GM18499 (cell line): ENCODE measurements around the gene PHACTR2.
"Not testable (repeated sequence)": the region's sequence is repeated elsewhere in the genome, so short reads cannot be mapped to it uniquely, and the experiment has no call there.

Experiments used
- ATAC-seq: cut with Tn5 transposase; IDR thresholded peaks from one replicate; pipeline ENCODE4 v1.9.1; 2021; ENCODE audit warnings: moderate number of reproducible peaks; ENCODE audit not compliant: insufficient read depth, unreplicated experiment

Gene PHACTR2

DNA sequence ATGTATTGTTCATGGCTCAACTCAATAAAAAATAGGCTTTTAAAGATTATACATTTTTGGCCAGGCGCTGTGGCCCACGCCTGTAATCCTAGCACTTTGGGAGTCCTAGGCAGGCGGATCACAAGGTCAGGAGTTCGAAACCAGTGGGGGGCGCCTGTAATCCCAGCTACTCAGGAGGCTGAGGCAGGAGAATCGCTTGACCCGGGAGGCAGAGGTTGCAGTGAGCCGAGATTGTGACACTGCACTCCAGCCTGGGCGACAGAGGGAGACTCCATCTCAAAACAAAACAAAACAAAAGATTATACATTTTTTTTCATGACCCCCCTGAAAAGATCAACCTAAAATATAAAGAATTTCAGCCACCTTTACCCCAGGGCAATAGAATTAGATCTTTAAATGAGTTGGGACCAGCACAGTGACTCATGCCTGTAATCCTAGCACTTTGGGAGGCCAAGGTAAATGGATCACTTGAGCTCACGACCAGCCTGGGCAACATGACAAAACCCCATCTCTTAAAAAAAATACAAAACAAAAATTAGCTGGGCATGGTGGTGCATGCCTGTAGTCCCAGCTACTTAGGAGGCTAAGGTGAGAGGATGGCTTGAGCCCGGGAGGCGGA is 60.4 kb downstream of the PHACTR2 start:
- not testable (repeated sequence) for ATAC-seq

DNA sequence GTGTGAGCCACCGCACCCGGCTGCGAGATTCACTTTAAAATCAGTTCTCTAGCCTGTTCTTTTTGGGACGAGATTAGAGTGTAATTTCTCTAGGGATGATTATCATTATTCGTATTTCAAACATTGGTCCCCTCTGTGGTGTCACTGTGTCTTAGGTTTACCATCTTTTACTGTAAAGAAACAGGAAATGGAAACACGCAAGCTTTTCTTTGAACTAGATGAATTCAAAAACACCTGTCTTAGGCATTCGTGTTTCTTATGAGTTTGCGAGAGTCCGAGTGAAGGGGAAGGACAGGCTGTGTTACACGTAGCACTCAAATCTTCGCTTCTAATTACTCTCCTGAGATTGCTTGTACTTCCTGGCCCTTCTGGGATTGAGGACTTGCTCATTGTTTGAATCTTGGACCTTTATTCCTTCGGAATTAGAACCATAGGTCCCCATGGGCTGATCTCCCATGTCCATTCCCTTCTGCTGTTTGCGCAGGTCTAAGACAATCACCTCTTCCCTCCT is 61.6 kb downstream of the PHACTR2 start:
- no peak for ATAC-seq

DNA sequence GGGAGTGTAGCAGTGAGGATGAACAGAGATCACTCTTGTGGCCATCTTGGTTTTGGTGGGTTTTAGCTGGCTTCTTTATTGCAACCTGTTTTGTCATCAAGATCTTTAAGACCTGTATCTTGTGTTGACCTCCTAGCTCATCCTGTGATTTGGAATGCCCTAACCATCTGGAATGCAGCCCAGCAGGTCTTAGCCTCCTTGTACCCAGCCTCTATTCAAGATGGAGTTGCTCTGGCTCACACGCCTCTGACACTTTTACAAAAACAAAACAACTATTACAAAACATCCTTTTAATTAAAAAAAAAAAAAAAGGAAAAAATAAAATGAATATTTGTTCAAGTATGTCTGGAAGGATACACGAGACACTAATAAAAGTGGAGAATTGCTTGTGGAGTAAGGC is 62.4 kb downstream of the PHACTR2 start:
- ATAC-seq, result no peak

DNA sequence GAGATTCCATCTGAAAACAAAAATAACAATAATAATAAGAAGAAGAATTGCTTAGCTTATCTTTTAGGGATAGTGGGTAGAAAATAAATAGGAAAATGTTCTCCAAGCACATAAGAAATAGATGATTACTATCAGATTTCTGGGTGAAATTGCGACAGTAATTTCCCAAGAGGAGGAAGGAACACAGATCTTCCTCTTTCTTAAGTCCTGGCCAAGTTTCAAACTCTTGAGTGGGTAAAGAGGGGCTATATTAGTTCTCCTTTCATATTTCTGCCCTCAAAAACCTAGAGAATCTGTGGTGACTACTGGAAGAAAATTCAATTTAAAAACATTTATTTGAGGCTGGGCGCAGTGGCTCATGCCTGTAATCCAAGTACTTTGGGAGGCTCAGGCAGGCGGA is 63.7 kb downstream of the PHACTR2 start:
- ATAC-seq, result no peak

DNA sequence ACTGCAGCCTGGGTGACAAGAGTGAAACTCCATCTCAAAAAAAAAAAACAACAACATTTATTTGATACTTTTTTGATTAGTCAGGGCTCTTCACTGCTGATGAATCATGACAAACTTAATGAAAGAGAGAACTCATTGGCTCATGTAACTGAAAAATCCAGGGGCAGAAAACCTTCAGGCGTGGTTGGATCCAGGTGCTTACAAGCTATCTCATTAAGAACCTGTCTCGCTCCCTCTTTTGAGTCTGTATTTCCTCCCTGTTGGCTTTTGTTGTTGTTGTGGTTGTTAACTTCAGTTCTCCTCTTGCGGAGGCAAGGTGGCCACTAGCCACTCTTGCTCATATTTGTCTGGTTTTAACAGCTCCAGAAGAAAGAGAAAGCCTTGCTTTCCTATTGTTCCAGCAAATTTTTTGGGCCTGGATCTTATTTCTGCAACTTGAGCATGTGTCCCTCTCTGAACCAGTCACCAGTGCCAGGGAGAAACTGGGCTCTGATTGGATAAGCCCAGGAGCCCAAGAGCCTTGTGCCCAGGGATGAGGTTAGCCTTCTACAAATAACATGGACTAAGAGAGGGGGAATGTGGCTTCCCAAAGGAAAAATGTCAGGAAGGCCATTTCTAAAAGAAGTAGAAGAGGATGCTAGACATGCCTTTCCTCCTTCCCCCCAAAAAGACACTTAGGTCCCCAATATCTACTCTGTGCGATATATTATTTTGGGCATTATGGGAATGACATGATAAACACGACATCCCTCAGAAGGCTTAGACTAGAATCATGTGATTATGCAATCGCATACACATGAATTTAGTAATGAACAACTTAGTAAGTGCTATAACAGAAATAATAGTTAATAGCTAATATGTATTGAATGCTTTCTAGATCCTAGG is 64.5 kb downstream of the PHACTR2 start:
- ATAC-seq, result no peak

DNA sequence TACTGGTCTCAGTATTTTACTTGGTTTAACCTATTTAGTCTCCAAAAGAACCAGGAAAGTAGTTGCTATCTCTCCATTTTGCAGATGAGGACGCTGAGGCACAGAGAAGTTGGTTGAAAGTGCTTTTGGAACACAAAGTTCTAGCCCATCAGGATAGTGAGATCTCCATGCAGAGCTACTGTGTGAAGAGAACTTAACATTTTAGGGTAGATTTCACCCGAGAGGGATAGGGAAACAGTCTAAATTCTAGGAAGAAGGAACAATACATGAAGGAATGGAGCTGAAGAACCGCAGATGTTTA is 65.1 kb downstream of the PHACTR2 start:
- no peak for ATAC-seq

DNA sequence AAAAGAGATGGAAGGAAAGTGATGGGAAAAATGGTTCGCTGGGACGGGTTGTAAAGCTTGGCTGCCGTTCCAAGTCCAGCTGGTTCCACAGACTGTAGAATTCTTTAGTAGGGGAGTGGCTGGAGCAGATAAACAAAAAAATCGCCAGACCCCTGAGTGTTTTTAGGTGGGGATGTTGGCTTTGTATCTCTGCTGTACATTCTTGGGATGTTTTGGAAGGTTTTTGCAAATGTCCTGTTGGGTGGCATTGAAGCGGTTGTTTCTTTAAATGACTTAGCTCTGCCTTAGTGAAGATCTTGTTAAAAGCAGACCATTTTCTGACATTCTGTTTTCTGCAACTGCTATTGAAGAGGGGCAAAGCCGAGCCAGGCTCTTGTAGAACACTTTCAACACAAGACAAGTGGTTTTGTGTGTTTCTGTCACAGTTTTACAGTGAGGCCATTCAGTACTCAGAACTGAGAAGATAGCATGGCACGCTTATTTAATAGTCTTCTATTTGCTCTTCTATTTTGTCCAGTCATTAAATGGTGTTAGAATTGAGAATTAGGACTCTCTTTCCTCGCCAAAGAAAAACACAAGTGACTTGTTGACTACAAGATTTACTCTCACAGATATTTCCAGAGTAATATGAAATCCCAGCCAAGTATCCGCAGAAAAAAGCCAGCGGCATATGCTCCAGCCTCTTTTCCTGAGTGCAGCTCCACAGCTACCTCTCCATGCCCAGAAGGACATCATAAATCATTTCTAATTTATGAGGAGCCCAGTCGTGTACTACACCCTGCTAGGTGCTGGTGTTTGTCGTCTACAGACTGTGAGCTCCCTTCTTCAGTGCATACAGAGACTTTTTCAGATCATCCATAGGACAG is 65.8 kb downstream of the PHACTR2 start:
- no peak for ATAC-seq

DNA sequence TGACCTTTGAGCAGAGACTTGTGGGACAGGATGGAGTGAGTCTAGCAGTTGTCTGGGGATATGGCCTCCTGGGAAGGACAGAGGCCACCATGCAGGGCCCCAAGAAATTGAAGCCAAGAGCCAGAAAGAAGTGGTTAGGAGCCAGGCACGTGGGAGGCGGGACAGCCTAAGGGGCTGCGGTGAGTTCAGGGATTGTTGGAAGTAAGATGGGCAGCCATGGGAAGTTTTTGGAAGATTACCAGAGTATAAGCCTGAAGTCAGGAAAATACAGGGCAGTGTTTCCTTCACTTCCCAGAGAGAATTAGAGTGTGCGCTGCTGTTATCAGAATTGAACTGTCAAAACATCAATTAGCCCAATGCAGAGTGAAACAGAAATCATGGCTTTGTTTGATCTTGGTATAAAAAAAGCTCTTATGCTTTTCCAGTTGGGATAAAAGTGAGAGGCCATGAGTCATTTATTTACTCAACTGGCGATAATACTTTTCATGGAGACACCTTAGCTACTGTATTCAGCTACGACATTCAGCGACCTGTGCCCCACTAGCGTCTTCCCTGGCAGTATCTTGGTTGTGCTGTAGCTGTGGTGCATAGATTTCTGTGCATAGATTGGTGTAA is 66.9 kb downstream of the PHACTR2 start:
- ATAC-seq, result no peak

DNA sequence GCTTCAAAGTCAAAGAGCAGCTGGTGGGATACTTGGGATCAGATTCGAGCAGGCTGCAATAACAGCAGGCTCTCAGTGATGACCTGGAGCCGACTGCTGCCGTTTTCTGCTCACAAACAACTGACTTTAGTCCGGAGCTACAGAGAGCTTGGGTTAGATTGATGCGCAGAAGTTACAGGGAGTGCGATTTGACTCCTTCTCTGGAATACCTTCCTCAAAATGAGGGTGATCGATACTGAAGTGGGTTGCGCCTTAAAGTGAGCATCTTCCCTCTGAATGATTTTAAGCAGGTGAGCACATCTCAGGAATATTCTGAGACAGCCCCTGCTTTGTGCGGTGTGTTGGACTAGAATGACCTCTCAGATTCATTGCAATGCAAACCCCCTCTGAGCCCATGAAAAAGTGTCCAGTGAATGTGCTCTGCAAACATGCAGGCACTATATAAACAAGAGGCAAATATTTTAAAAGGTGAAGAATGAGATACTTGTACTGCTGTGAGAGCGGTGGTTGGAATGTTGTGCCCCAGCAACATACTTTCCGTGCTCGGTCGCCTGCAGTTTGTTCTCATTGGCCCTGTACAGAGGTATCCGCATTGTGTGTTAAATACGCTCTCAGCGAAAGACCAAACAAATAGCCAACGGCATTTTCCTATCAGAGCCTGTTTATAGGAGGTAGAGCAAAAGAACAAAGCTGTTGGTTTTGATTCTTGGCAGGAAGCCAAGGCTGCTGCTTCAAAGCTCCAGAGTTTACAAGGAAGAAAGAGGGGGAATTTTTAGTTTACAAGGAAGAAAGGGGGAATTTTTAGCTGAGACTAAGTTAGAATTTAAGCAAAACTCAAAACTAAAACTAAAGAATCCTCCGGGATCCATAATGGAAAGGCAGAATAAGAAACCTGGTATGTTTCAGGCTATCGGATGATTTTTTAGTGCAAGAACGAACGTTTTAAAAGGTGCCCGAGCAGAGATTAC is 67.7 kb downstream of the PHACTR2 start:
- ATAC-seq, result no peak

DNA sequence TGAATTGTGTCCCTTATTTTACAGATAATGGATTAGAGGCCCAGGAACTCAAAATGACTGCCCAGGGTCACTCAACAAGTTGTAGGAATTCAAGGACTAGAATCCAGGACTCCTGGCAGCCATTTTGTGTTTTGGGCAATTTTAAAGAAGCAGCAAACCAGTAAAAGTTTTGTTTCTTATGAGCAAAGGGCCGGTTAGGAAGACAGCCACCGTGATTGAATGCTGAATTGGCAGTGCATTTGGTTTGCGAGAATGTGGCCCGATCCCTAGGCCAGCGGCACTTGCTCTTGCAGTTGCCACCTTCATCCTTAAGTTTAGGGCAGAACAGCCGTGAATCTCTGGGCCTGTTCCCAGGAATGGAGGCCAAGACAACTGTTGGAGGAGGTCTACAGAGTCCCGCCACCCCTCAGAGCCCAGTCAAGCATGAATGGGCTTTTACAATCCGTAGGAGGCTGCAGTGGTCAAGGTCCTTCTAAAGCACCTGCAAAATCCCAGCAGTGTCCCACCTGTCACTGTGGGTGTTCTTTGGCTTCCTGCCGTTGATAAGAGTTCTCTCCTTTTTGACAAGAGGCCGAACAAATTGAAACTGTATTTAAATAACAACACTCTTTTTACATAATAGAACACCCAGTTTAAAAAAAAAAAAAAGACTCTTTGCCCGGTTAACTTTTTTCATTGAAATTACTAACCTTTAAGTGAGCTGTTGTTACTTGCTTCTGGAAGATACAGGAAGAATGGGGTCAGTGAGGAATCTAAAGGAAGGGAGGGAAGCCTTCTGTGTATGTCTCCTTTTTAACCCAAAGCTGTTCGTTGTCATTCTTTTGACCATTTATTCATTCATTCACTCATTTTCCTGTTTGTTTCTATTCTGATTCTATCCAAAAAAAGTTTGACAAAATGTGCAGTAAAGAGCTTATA is 68.7 kb downstream of the PHACTR2 start:
- ATAC-seq, result no peak

DNA sequence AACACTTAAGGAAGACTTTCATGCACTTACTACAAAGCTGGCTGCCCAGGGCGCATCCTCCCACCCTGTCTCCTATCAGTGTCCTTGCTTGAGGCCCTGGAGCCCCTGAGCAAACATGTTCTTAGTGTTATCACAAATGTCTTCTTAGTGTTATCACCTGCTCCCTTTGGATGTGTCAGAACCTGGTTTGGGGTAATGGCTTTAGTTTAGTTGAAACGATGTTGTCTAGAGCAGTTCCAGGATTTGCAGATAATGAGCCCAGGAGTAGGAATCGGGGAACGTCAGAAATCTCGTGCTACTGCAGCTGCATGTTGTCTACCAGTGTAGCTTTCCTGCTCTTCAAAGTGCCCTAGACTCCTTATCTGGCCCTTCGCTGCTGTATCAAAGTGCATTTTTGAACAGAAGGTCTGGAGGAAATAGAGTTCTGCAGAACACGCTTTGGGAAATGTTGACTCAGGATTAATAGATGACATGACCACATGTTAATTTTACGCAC is 69.6 kb downstream of the PHACTR2 start:
- no peak for ATAC-seq

DNA sequence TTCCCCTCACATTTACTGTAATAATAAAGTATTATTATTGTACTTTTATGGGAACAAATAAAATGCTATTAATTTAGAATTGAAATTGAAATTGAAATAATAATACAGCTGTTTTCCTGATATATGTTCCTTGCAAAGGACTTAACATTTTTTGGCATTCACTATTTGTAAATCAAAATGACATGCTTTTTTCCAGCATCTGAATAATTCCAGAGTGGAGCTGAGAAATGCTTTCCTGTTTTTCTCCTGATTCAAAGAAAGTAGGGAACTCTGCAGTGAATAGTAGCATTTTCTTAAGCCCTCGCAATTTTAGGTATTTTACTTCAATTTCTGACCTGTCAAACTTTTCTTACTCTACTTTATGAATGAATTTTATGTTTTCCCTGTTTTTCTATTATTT is 72.1 kb downstream of the PHACTR2 start:
- no peak for ATAC-seq

DNA sequence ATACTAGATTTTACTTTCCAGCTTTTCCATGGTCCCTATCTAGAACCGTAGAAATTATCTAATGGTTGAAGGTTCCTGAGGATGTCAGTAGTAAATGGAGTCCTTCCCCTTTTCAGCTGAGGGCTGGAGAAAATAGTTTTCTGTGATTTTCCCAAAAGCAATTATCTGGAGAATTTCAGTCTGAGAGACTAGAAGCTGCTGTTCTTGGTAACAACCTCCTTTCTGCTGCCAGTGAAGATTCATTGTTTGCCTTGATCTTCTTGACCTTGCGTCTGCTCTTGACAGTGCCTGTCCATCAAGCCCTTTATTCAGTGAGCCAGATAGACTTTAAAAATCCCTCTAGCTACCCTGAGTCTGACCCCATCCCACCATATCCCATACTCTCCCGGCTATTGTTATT is 73.1 kb downstream of the PHACTR2 start:
- no peak for ATAC-seq

DNA sequence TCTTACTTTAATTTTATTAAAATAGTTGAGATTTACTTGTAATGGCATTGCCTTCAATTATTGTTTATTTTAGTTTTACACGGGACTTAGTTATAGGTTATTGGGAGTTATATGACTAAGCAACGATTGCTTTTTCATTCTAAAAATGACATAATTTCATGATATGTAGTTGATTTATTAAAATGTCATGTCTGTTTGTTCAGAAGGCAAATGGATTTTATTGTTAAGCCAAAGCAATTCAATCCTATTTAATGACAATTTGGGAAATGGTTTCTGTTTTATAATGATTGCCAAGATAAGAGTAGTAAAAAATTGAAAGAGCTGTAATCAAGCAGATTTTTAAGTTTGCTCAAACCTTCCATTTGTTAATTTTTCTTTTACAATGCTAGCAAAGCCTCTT is 74.7 kb downstream of the PHACTR2 start:
- no peak for ATAC-seq

DNA sequence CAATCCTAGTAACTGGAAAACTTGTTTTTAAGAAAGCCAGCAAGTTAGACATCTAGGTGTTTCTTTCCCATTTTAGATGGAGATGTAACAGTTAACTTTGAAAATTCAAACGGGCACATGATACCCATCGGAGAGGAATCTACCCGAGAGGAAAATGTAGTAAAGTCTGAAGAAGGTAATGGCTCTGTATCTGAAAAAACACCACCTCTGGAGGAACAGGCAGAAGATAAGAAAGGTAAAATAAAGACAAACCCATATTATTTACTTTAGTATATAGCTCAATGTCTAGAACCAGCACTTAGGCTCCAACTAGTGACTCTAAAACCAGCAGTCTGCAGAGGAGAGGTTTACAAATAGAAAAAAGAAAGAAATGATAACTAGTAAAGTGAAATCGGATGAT is 75.9 kb downstream of the PHACTR2 start:
- no peak for ATAC-seq

DNA sequence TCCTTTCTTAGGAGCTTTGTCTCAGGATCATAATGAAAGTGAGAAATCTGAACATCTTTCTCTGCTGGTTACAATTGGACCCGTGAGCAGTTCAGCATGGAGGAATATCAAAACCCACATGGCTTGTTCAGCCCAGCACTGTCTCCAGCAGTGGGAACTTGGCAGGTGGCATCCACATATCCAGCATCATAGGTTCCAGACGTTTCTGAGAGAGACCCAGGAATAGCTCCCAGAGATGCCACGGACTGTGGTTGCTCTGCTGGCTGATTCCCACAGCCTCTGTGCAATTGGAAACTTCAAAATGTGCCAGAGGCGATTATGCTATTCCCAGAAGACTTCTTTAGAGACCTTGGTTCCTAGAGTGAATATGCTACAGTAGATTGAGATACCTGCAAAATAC is 76.4 kb downstream of the PHACTR2 start:
- no peak for ATAC-seq

DNA sequence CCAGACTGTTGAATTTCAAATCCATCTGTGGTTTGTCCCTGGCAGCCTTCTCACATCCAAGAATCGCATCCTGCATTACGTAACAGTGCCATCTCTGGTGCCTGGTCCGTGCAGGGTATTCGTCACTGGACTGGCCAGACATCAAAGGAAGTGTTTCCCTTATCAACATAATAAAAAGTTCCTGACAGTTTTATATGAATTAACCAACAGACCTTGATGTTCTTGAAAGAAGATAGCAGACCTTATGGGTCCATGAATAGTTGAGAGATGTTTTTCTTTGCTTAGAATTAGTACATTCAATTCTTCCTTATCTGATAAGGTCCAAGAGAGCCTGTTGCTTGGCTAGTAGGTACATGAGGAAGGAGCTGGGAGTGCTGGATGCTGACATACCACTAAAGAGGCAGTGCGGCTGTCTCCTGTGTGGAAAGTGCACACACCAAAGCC is 77.6 kb downstream of the PHACTR2 start:
- ATAC-seq, result no peak

DNA sequence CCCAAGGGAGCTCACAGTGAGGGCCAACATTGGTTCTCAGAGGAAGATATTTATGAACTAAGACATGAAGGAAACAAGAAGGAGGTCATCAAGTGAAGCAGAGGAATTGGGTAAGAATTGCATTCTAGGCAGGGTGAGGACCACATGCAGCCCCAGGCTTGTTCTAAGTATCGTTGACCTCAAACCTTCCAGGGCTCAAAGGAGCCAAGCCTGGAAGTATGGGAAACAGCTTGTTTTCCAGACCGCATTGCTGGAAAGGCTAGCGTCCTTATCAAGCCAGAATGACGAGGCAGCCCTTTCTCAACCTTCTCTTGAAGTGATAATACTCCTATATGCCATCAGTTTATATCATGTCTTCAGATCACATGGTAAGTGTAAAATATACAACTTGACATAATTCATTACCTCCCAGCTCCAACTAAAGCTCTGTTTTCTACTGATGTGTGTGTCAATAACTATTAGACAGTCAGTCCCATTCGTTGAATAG is 79.6 kb downstream of the PHACTR2 start:
- ATAC-seq, result no peak
